Measurements from ENCODE around the gene JAKMIP3.

- TF ChIP-seq RARB (CRISPR knock-in tag; IDR thresholded peaks at IDR 0.05) = no peak
- no peak for TF ChIP-seq HOXA7 (CRISPR knock-in tag; IDR thresholded peaks at IDR 0.05)
- TF ChIP-seq POLR2A (IDR thresholded peaks at IDR 0.05; ENCODE audit: low read length) = no peak
- TF ChIP-seq, protein P1, sequence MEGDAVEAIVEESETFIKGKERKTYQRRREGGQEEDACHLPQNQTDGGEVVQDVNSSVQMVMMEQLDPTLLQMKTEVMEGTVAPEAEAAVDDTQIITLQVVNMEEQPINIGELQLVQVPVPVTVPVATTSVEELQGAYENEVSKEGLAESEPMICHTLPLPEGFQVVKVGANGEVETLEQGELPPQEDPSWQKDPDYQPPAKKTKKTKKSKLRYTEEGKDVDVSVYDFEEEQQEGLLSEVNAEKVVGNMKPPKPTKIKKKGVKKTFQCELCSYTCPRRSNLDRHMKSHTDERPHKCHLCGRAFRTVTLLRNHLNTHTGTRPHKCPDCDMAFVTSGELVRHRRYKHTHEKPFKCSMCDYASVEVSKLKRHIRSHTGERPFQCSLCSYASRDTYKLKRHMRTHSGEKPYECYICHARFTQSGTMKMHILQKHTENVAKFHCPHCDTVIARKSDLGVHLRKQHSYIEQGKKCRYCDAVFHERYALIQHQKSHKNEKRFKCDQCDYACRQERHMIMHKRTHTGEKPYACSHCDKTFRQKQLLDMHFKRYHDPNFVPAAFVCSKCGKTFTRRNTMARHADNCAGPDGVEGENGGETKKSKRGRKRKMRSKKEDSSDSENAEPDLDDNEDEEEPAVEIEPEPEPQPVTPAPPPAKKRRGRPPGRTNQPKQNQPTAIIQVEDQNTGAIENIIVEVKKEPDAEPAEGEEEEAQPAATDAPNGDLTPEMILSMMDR (IDR thresholded peaks at IDR 0.05) = no peak
- no peak for TF ChIP-seq ZSCAN20 (CRISPR knock-in tag; IDR thresholded peaks at IDR 0.05)
- TF ChIP-seq KDM5A (IDR thresholded peaks at IDR 0.05) = no peak
- TF ChIP-seq JUNB (IDR thresholded peaks at IDR 0.05) = no peak
Measured at GRCh38 chr10:132064082-132064755, 1.5 kb upstream of the JAKMIP3 start.
